HG03039 (cell line): ENCODE results near the gene TUBGCP2.
A peak's percentile ranks its signal among the peaks of the same experiment; 100 is the strongest.
"Not testable (repeated sequence)": the region's sequence is repeated elsewhere in the genome, so short reads cannot be mapped to it uniquely, and the experiment has no call there.

Source experiments
- ATAC-seq: cut with Tn5 transposase; IDR thresholded peaks from one replicate; pipeline ENCODE4 v1.9.1; 2021; ENCODE audit warnings: mild to moderate bottlenecking, moderate library complexity; ENCODE audit not compliant: unreplicated experiment

Gene TUBGCP2

GRCh38 chr10:133270204-133270603 is 38.5 kb downstream of the TUBGCP2 start:
- no peak for ATAC-seq

GRCh38 chr10:133269367-133269766 is 39.3 kb downstream of the TUBGCP2 start:
- no peak for ATAC-seq

- ATAC-seq = no peak
These were observed 40.1 kb downstream of the TUBGCP2 start for GRCh38 chr10:133268532-133268931.

- no peak for ATAC-seq
These were observed 40.8 kb downstream of the TUBGCP2 start for GRCh38 chr10:133267829-133268228.

- no peak for ATAC-seq
These were observed 41.4 kb downstream of the TUBGCP2 start for GRCh38 chr10:133267293-133267692.

GRCh38 chr10:133266056-133266795 is 42.4 kb downstream of the TUBGCP2 start:
- no peak for ATAC-seq

GRCh38 chr10:133265052-133265451 is 43.6 kb downstream of the TUBGCP2 start:
- not testable (repeated sequence) for ATAC-seq

- no peak for ATAC-seq
These were observed 44.2 kb downstream of the TUBGCP2 start for GRCh38 chr10:133264461-133264860.

GRCh38 chr10:133263674-133264073 is 45.0 kb downstream of the TUBGCP2 start:
- no peak for ATAC-seq

GRCh38 chr10:133262696-133263095 is 46.0 kb downstream of the TUBGCP2 start:
- ATAC-seq = no peak

GRCh38 chr10:133261726-133262325 is 46.8 kb downstream of the TUBGCP2 start:
- peak; percentile 69 for ATAC-seq

GRCh38 chr10:133260895-133261725 is 47.6 kb downstream of the TUBGCP2 start:
- peak; percentile 42 for ATAC-seq

- ATAC-seq = no peak
These were observed 49.1 kb downstream of the TUBGCP2 start for GRCh38 chr10:133259602-133259989.

- ATAC-seq = no peak
These were observed 49.7 kb downstream of the TUBGCP2 start for GRCh38 chr10:133258818-133259601.

- ATAC-seq = no peak
These were observed 50.4 kb downstream of the TUBGCP2 start for GRCh38 chr10:133258066-133258817.

- ATAC-seq = no peak
These were observed 51.1 kb downstream of the TUBGCP2 start for GRCh38 chr10:133257489-133258065.

- ATAC-seq = no peak
These were observed 53.3 kb downstream of the TUBGCP2 start for GRCh38 chr10:133255323-133255722.

- ATAC-seq = no peak
These were observed 54.1 kb downstream of the TUBGCP2 start for GRCh38 chr10:133254421-133255120.

- no peak for ATAC-seq
These were observed 55.2 kb downstream of the TUBGCP2 start for GRCh38 chr10:133253361-133253955.
